AG04450 (cell line): ENCODE measurements around the gene RNF126. TPM values are rescaled to one million over a fixed set of nuclear protein-coding genes. Genes with fewer than 3 reads are reported as not detected.
A peak's percentile ranks its signal among the peaks of the same experiment; 100 is the strongest.

Experiments used
- CTCF ChIA-PET: fragments of 300-600, 350-600 bp; formaldehyde crosslinking; extraction: SDS; loops from one replicate; lab custom pipeline; 2022; ENCODE audit warnings: antibody characterized with exemption, inconsistent platforms; lab: Charles Lee
- POLR2A ChIA-PET: fragments of 350-600 bp; formaldehyde crosslinking; extraction: SDS; loops from one replicate; lab custom pipeline; 2021; ENCODE audit warnings: antibody characterized with exemption, inconsistent platforms; lab: Yijun Ruan, JAX
- DNase-seq: peaks from one replicate; pipeline ENCODE4 v3.0.0-alpha.2; 2011; ENCODE audit warnings: low read depth, low spot score
- H3K27ac ChIP-seq: one replicate; pipeline ENCODE4 v1.5.1; 2012; ENCODE audit warnings: low read depth, low read length, control low read depth
- H3K27me3 ChIP-seq: one replicate; pipeline ENCODE4 v1.6.0; 2012; ENCODE audit warnings: low read length; ENCODE audit not compliant: control insufficient read depth, insufficient read depth
- H3K4me3 ChIP-seq: 2 replicates; pipeline ENCODE4 v1.5.1; 2011; ENCODE audit warnings: mild to moderate bottlenecking, low read depth, low read length, control low read depth
- H3K9me3 ChIP-seq: 2 replicates; pipeline ENCODE4 v1.5.1; 2012; ENCODE audit warnings: low read length; ENCODE audit not compliant: control insufficient read depth, insufficient read depth
- CTCF ChIP-seq: IDR thresholded peaks from 2 replicates; pipeline ENCODE4 v1.5.1; 2011; ENCODE audit warnings: low read depth, low read length, control low read depth, inconsistent platforms
- polyA plus RNA-seq: library from polyadenylated mRNA; depleted of rRNA; stranded (reverse); fragments of >200 nt; gene quantifications from 2 replicates; pipeline ENCODE4 v1.2.3, GENCODE V29; 2011

RNF126 gene
- polyA plus RNA-seq, 1 experiment = 1.7 TPM

GRCh38 chr19:709196-709964, 46.4 kb upstream of the RNF126 start:
- DNase-seq = no peak
- Histone ChIP-seq H3K9me3 (peaks cover 8% of the 10 kb centered on the region), H3K4me3 (peak overlapping the region; percentile 53), H3K27me3 (peaks cover 18% of the 10 kb centered on the region), H3K27ac (no peak overlapping the region)
- ChIA-PET POLR2A (interaction anchor here (0.6 kb wide), 1 partner anchor 44 kb away, joined by 3 read pairs; no protein-coding TSS in a partner anchor), CTCF (interaction anchor here (0.6 to 0.7 kb wide), 2 partner anchors 25 to 29 kb away, joined by 3 to 4 read pairs; no protein-coding TSS in a partner anchor)
- TF ChIP-seq CTCF = no peak

GRCh38 chr19:708154-709143, 45.4 kb upstream of the RNF126 start, which contains the start of gene PALM:
PALM (plus strand) TSS chr19:708935; CDS start chr19:709147, 212 bp downstream.
- Histone ChIP-seq H3K27ac (no peak within 1 kb of the TSS), H3K9me3 (peaks cover 15% of the 10 kb centered on the region), H3K27me3 (peaks cover 21% of the 10 kb centered on the region), H3K4me3 (peak within 1 kb of the TSS; percentile 53)
- ChIA-PET POLR2A (interaction anchor here (0.6 kb wide), 1 partner anchor 45 kb away, joined by 3 read pairs; no protein-coding TSS in a partner anchor), CTCF (interaction anchor here (0.6 to 0.7 kb wide), 2 partner anchors 26 to 28 kb away, joined by 3 to 4 read pairs; no protein-coding TSS in a partner anchor)
- DNase-seq = no peak
- TF ChIP-seq CTCF = no peak

GRCh38 chr19:704447-704741, 41.4 kb upstream of the RNF126 start:
- Histone ChIP-seq H3K27me3 (peaks cover 8% of the 10 kb centered on the region), H3K9me3 (peaks cover 15% of the 10 kb centered on the region), H3K4me3 (no peak overlapping the region), H3K27ac (no peak overlapping the region)
- ChIA-PET POLR2A (no interaction called here), CTCF (no interaction called here)
- no peak for TF ChIP-seq CTCF
- no peak for DNase-seq

GRCh38 chr19:703651-704446, 40.8 kb upstream of the RNF126 start:
- Histone ChIP-seq H3K27ac (no peak overlapping the region), H3K9me3 (peaks cover 15% of the 10 kb centered on the region), H3K27me3 (peaks cover 8% of the 10 kb centered on the region), H3K4me3 (no peak overlapping the region)
- CTCF ChIA-PET = interaction anchor here (0.6 kb wide), 1 partner anchor 24 kb away, joined by 4 read pairs; no protein-coding TSS in a partner anchor
- no peak for TF ChIP-seq CTCF
- DNase-seq = no peak
- POLR2A ChIA-PET = no interaction called here
